B cell (primary cell): ENCODE data around the gene SMC6.

Experiments
- CTCF ChIP-seq: fragments of 200-600 bp; IDR thresholded peaks from one replicate; pipeline ENCODE4 v1.8.0; 2022; ENCODE audit warnings: antibody characterized with exemption, mild to moderate bottlenecking
- EZH2 ChIP-seq: IDR thresholded peaks from 2 replicates; pipeline ENCODE4 v1.6.1; 2012; ENCODE audit warnings: borderline replicate concordance, low read depth, mild to moderate bottlenecking, moderate library complexity, low read length; ENCODE audit not compliant: insufficient read depth, poor library complexity, severe bottlenecking

GRCh38 chr2:17800219-17800618 lies 46.6 kb upstream of the SMC6 start:
- no peak for TF ChIP-seq CTCF
- TF ChIP-seq EZH2: no peak
